Measurements from ENCODE around the gene ZP3.
"Not testable (repeated sequence)": the region's sequence is repeated elsewhere in the genome, so short reads cannot be mapped to it uniquely, and the experiment has no call there.

The ZP3 gene

DNA sequence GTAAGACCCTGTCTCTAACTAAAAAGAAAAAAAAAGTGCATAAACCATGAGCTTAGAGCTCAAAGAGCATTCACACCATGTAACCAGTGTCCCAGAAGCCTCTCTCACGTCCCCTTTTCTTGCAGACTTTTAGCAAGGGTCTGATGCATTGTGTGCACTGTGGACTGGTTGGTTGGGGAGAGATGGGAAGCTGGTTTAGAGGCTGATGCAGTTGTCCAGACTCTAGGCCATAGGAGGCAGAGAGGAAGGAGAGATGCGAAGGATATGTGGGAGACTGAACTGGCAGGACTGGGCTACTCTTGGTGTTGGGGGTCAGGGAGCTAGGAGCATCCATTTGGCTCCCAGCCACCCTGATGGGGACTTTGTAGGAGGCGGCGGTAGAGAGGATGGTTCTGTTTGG is 17.0 kb upstream of the ZP3 start:
- Histone ChIP-seq H3K36me3 (ENCODE audit: control insufficient read depth, insufficient read depth, low read length, severe bottlenecking) (no peaks in the 10 kb centered on the region), H3K9me3 (ENCODE audit: control insufficient read depth, low read length) (no peaks in the 10 kb centered on the region), H3K4me3 (ENCODE audit: low read length) (no peak overlapping the region), H3K9ac (ENCODE audit: low read length) (no peak overlapping the region), H3K4me1 (ENCODE audit: control insufficient read depth, insufficient read depth, low read length) (no peaks in the 10 kb centered on the region), H3K27me3 (replicated peaks; ENCODE audit: control insufficient read depth, insufficient read depth, low read length) (peaks cover 3% of the 10 kb centered on the region)
- no peak for DNase-seq (ENCODE audit: low read depth)

DNA sequence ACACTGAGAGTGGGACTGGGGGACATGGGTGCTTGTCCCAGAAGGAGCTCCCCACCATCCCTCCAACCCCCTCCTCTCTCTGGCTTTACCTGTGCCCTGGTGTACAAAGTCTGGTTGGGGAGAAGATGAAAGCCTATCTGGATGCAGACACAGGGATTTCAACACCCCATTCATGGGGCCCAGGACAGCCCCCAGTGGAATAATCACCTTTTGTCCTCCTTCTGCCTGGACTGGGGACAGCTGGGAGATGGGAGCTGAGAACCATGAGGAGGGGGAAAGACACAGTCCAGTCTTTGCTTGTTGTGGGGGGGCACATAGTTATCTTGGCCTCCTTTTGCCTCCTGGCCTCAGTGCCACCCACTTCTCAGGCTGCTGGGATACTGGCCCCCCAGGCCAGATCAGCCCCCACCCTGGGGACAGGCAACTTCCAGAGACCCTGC is 16.6 kb upstream of the ZP3 start:
- no peak for DNase-seq (ENCODE audit: low read depth)
- H3K36me3 ChIP-seq (ENCODE audit: control insufficient read depth, insufficient read depth, low read length, severe bottlenecking): no peaks in the 10 kb centered on the region
- H3K4me3 ChIP-seq (ENCODE audit: low read length): no peak overlapping the region
- H3K9ac ChIP-seq (ENCODE audit: low read length): no peak overlapping the region
- H3K4me1 ChIP-seq (ENCODE audit: control insufficient read depth, insufficient read depth, low read length): no peaks in the 10 kb centered on the region
- no peaks in the 10 kb centered on the region for H3K9me3 ChIP-seq (ENCODE audit: control insufficient read depth, low read length)
- H3K27me3 ChIP-seq (replicated peaks; ENCODE audit: control insufficient read depth, insufficient read depth, low read length): peaks cover 3% of the 10 kb centered on the region

DNA sequence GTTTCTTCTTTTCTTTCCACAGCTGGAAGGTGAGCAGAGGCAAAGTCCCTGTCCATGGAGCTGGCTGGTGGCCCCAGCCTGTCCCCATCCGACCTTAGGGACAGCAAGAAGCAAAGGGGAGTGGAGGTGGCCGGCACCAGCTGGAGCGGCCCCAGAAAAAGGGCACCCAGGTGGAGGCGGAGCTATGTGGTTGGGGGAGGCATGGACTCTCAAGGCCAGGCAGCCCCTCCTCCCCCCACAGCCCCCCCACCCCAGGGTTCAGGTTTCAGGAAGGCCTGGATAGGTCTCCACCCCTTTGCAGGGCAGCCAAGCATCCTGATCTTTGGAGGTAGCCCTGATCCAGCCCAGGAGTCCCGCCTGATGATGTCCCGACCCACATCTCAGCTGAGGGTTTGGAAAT is 15.2 kb upstream of the ZP3 start, which contains the start of gene SSC4D:
SSC4D (minus strand) TSS at position 161 of the 400 bp plus-strand sequence. CDS start 5,258 bp downstream, outside the sequence.
- no peak within 1 kb of the TSS for H3K9ac ChIP-seq (ENCODE audit: low read length)
- H3K4me3 ChIP-seq (ENCODE audit: low read length): no peak within 1 kb of the TSS
- no peaks in the 10 kb centered on the region for H3K36me3 ChIP-seq (ENCODE audit: control insufficient read depth, insufficient read depth, low read length, severe bottlenecking)
- H3K27me3 ChIP-seq (replicated peaks; ENCODE audit: control insufficient read depth, insufficient read depth, low read length): peaks cover 3% of the 10 kb centered on the region
- H3K9me3 ChIP-seq (ENCODE audit: control insufficient read depth, low read length): no peaks in the 10 kb centered on the region
- no peak for DNase-seq (ENCODE audit: low read depth)
- H3K4me1 ChIP-seq (ENCODE audit: control insufficient read depth, insufficient read depth, low read length): no peaks in the 10 kb centered on the region

DNA sequence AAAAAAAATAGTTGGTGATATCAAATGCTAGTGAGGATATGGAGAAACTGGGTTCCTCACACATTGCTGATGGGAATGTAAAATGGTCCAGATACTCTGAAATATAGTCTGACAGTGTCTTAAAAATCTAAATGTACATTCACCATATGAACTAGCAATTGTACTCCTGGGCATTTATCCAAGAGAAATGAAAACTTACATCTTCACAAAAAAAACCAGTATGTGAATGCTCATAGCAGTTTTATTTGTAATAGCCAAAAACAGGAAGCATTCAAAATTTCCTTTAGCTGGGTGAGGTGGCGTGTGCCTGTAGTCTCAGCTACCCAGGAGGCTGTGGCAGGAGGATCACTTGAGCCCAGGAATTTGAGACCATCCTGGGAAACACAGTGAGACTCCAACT is 13.1 kb upstream of the ZP3 start:
- H3K4me1 ChIP-seq (ENCODE audit: control insufficient read depth, insufficient read depth, low read length): no peaks in the 10 kb centered on the region
- DNase-seq (ENCODE audit: low read depth): no peak
- H3K9me3 ChIP-seq (ENCODE audit: control insufficient read depth, low read length): no peaks in the 10 kb centered on the region
- no peaks in the 10 kb centered on the region for H3K36me3 ChIP-seq (ENCODE audit: control insufficient read depth, insufficient read depth, low read length, severe bottlenecking)
- peaks cover 3% of the 10 kb centered on the region for H3K27me3 ChIP-seq (replicated peaks; ENCODE audit: control insufficient read depth, insufficient read depth, low read length)
- no peak overlapping the region for H3K9ac ChIP-seq (ENCODE audit: low read length)
- H3K4me3 ChIP-seq (ENCODE audit: low read length): no peak overlapping the region

DNA sequence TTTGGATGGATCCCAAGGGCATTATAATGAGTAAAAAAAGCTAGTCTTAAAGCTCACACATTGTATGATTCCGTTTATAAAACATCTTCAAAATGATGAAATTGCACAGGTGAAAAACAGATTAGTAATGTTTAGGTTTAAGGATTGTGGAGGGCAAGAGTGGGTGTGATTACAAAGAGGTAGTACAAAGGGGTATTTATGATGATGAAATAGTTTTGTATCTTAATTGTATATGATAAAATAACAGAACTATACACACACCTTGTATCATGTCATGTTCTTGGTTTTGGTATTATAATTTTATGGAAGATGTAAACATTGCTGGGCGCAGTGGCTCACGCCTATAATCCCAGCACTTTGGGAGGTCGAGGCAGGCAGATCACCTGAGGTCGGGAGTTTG is 12.5 kb upstream of the ZP3 start:
- Histone ChIP-seq H3K9ac (ENCODE audit: low read length) (no peak overlapping the region), H3K36me3 (ENCODE audit: control insufficient read depth, insufficient read depth, low read length, severe bottlenecking) (no peaks in the 10 kb centered on the region)
- DNase-seq (ENCODE audit: low read depth): no peak

DNA sequence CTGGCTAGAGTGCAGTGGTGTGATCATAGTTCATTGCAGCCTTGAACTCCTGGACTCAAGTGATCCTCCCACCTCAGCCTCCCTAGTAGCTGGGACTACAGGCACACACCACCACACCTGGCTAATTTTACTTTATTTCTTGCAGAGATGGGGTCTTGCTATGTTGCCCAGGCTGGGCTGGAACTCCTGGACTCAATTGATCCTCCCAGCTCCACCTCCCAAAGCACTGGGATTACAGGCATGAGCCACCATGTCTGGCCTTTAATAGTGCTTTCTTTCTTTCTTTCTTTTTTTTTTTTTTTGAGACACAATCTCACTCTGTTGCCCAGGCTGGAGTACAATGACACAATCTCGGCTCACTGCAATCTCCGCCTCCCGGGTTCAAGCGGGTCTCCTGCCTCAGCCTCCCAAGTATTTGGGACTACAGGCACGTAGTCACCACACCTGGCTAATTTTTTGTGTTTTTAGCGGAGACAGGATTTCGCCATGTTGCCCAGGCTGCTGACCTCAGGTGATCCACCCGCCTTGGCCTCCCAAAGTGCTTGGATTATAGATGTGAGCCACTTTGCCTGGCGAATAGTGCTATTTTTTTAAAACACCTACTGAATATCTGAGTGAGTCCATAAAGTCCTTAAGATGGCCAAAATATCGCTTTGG is 7.0 kb upstream of the ZP3 start:
- not testable (repeated sequence) for H3K9ac ChIP-seq (ENCODE audit: low read length); H3K4me1 ChIP-seq (ENCODE audit: control insufficient read depth, insufficient read depth, low read length); H3K36me3 ChIP-seq (ENCODE audit: control insufficient read depth, insufficient read depth, low read length, severe bottlenecking); H3K27me3 ChIP-seq (replicated peaks; ENCODE audit: control insufficient read depth, insufficient read depth, low read length); H3K4me3 ChIP-seq (ENCODE audit: low read length); H3K9me3 ChIP-seq (ENCODE audit: control insufficient read depth, low read length); DNase-seq (ENCODE audit: low read depth)

More for the DNA sequence above, 12.5 kb upstream of the ZP3 start:
- H3K9me3 ChIP-seq (ENCODE audit: control insufficient read depth, low read length): no peaks in the 10 kb centered on the region
- no peaks in the 10 kb centered on the region for H3K4me1 ChIP-seq (ENCODE audit: control insufficient read depth, insufficient read depth, low read length)
- peaks cover 3% of the 10 kb centered on the region for H3K27me3 ChIP-seq (replicated peaks; ENCODE audit: control insufficient read depth, insufficient read depth, low read length)
- no peak overlapping the region for H3K4me3 ChIP-seq (ENCODE audit: low read length)

DNA sequence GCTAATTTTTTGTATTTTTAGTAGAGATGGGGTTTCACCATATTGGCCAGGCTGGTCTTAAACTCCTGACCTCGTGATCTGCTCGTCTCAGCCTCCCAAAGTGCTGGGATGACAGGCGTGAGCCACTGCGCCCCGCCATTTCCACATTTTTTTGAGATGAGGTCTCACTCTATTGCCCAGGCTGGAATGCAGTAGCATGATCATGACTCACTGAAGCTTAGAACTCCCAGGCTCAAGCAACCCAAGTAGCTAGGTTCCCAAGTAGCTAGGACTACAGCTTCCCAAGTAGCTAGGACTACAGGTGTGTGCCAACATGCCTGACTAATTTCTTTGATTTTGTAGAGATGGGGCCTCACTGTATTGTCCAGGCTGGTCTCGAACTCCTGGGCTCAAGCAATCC is 3.7 kb upstream of the ZP3 start:
- not testable (repeated sequence) for H3K4me3 ChIP-seq (ENCODE audit: low read length); H3K27me3 ChIP-seq (replicated peaks; ENCODE audit: control insufficient read depth, insufficient read depth, low read length); H3K9me3 ChIP-seq (ENCODE audit: control insufficient read depth, low read length); H3K9ac ChIP-seq (ENCODE audit: low read length); H3K36me3 ChIP-seq (ENCODE audit: control insufficient read depth, insufficient read depth, low read length, severe bottlenecking)
- DNase-seq (ENCODE audit: low read depth): peak; percentile 87
- H3K4me1 ChIP-seq (ENCODE audit: control insufficient read depth, insufficient read depth, low read length): peaks cover 14% of the 10 kb centered on the region

DNA sequence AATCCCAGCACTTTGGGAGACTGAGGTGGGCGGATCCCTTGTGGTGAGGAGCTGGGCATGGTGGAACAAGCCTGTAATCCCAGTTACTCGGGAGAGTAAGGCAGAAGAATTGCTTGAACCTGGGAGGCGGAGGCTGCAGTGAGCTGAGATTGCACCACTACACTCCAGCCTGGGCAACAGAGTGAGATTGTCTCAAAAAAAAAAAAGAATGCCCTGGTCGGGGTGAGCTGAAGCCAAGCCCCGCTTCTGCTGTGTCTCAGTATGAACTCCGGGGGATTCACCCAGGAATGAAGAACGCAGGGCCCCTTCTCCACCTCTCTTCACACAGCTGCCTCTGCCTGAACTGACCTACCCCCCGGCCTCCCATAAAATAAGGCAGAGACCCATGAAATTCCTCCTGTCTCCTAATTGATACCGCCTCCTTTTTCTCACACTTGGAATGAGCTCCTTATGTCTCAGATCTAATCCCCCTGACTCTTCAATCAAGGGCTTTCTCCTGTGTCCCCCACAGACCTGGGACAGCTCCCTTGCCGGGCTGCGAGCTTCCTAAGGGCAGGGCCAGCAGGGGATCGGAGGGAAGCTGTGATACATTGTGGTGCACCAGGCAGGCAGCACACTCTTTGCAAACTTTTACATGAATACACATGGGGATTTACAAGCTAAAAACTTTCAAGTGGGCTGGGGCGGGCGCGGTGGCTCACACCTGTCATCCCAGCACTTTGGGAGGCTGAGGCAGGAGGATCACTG is 911 bp upstream of the ZP3 start:
- peaks cover 14% of the 10 kb centered on the region for H3K4me1 ChIP-seq (ENCODE audit: control insufficient read depth, insufficient read depth, low read length)
- H3K9ac ChIP-seq (ENCODE audit: low read length): no peak overlapping the region
- H3K36me3 ChIP-seq (ENCODE audit: control insufficient read depth, insufficient read depth, low read length, severe bottlenecking): no peaks in the 10 kb centered on the region
- no peaks in the 10 kb centered on the region for H3K27me3 ChIP-seq (replicated peaks; ENCODE audit: control insufficient read depth, insufficient read depth, low read length)
- H3K4me3 ChIP-seq (ENCODE audit: low read length): peak overlapping the region; percentile 27
- H3K9me3 ChIP-seq (ENCODE audit: control insufficient read depth, low read length): no peaks in the 10 kb centered on the region
- no peak for DNase-seq (ENCODE audit: low read depth)

DNA sequence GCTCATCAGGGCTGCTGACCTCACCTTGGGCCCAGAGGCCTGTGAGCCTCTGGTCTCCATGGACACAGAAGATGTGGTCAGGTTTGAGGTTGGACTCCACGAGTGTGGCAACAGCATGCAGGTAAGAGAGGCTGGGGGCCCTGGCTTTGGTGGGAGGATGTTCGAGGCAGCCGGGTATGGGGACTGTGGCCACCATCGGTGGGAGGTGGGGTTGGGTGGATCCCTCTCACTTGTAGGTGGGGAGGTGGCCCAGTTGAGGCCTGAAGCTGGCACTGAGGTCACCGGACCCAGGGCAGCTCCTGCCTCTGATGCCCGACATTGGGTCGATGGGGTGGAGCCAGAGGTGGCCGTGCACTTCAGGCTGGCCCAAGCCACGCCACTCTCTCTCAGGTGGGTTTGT is 406 bp downstream of the ZP3 start:
- Histone ChIP-seq H3K4me1 (ENCODE audit: control insufficient read depth, insufficient read depth, low read length) (peaks cover 11% of the 10 kb centered on the region), H3K36me3 (ENCODE audit: control insufficient read depth, insufficient read depth, low read length, severe bottlenecking) (no peaks in the 10 kb centered on the region), H3K9me3 (ENCODE audit: control insufficient read depth, low read length) (no peaks in the 10 kb centered on the region), H3K9ac (ENCODE audit: low read length) (no peak overlapping the region), H3K4me3 (ENCODE audit: low read length) (no peak overlapping the region), H3K27me3 (replicated peaks; ENCODE audit: control insufficient read depth, insufficient read depth, low read length) (no peaks in the 10 kb centered on the region)
- DNase-seq (ENCODE audit: low read depth): no peak

DNA sequence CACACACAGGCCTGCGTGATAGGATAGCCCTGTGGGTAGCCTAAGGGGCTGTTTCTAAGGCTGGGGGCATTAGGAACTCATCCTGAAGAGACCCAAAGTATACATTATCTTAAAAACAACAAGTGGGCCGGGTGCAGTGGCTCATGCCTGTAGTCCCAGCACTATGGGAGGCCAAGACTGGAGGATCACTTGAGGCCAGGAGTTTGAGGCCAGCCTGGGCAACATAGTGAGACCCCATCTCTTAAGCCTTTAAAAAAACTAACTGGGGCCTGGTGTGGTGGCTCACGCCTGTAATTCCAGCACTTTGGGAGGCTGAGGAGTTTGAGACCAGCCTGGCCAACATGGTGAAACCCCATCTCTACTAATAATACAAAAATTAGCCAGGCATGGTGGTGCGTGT is 808 bp downstream of the ZP3 start:
- H3K36me3 ChIP-seq (ENCODE audit: control insufficient read depth, insufficient read depth, low read length, severe bottlenecking); DNase-seq (ENCODE audit: low read depth); H3K27me3 ChIP-seq (replicated peaks; ENCODE audit: control insufficient read depth, insufficient read depth, low read length); H3K9ac ChIP-seq (ENCODE audit: low read length); H3K4me3 ChIP-seq (ENCODE audit: low read length); H3K9me3 ChIP-seq (ENCODE audit: control insufficient read depth, low read length): not testable (repeated sequence)
- H3K4me1 ChIP-seq (ENCODE audit: control insufficient read depth, insufficient read depth, low read length): peaks cover 11% of the 10 kb centered on the region

DNA sequence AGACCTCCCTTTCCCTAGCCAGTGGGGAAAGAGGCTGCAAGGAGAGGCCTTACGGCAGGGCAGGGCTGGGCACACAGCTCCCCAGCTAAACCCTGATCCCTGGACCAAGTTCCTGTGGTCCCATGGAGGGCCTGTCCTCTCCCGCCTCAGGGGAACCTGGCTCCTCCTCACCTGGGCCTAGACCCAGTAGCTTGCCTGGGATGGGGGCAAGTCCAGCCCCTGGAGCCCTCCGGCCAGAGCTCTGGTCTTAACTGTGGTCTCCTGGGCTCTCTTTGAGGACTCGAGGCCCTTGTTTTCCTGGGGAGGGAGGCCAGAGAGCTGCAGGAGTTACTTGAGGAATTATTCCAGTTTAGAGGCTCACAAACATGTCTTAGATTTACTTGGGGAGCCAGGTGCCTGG is 1.5 kb downstream of the ZP3 start:
- H3K9ac ChIP-seq (ENCODE audit: low read length): no peak overlapping the region
- peaks cover 11% of the 10 kb centered on the region for H3K4me1 ChIP-seq (ENCODE audit: control insufficient read depth, insufficient read depth, low read length)
- no peaks in the 10 kb centered on the region for H3K9me3 ChIP-seq (ENCODE audit: control insufficient read depth, low read length)
- H3K36me3 ChIP-seq (ENCODE audit: control insufficient read depth, insufficient read depth, low read length, severe bottlenecking): no peaks in the 10 kb centered on the region
- H3K27me3 ChIP-seq (replicated peaks; ENCODE audit: control insufficient read depth, insufficient read depth, low read length): no peaks in the 10 kb centered on the region
- no peak for DNase-seq (ENCODE audit: low read depth)
- no peak overlapping the region for H3K4me3 ChIP-seq (ENCODE audit: low read length)
